OCI-LY3 (cell line): Measurements from ENCODE around the gene ATP6V0A1.

ENCODE experiments used
- CTCF ChIP-seq: fragments of 200-600, 300-600 bp; sonication (generic); IDR thresholded peaks from 2 replicates; pipeline ENCODE4 v1.5.1; 2014; ENCODE audit warnings: antibody characterized with exemption, low read length, low read depth
- EZH2phosphoT487 ChIP-seq: fragments of 200-600 bp; shearing (Covaris generic); IDR thresholded peaks from 2 replicates; pipeline ENCODE4 v1.6.1; 2018; ENCODE audit warnings: antibody characterized with exemption, mixed run types, low read depth

DNA sequence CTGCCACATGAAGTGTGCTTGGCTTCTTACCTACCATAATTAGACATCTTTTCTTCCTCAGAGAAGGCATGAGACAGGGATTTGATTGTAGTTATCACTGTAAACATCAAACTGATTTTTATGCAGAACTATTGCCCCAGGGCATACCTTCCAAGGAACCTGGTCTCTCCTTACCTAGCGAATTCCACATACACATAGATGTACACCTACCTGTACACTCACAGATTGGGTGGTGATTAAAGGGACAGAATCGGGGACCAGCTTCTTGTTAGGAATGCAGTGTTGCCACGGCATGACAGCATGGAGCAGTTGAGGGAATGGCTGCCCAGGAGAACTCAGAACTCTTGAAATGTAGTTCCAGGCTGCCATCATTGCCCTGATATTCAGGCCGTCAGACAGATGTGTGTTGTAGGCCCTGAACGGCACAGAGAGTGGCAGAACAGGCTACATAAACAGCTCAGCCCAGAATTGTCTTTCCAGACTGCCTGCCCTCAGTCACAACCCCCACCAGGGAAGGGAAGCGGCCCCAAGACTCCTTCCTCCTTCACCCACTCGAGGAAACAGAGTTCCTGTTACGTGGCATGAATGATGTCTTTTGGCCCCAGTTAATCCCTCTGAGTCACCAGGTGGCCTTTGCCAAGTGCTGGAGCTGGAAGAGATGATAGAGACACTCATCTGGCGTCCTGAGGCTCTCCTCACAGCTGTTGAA lies 59.5 kb downstream of the ATP6V0A1 start:
- TF ChIP-seq CTCF = no peak
- no peak for TF ChIP-seq EZH2phosphoT487
